GM12801 (cell line): ENCODE data around the gene DHRS3.

Source experiments
- CTCF ChIP-seq: IDR thresholded peaks from one replicate; pipeline ENCODE4 v1.5.1; 2011; ENCODE audit warnings: control low read depth; ENCODE audit not compliant: insufficient read length; ENCODE audit errors: extremely low read depth

DHRS3 gene

GRCh38 chr1:12657060-12657884, 39.3 kb upstream of the DHRS3 start:
- no peak for TF ChIP-seq CTCF

GRCh38 chr1:12656575-12656974, 38.6 kb upstream of the DHRS3 start:
- TF ChIP-seq CTCF, result no peak

GRCh38 chr1:12654657-12655056, 36.6 kb upstream of the DHRS3 start:
- TF ChIP-seq CTCF, result no peak

- TF ChIP-seq CTCF, result no peak
Measured at GRCh38 chr1:12654004-12654567, 36.1 kb upstream of the DHRS3 start.

- TF ChIP-seq CTCF, result no peak
Measured at GRCh38 chr1:12649971-12650421, 32.0 kb upstream of the DHRS3 start.

GRCh38 chr1:12648741-12649140, 30.7 kb upstream of the DHRS3 start:
- TF ChIP-seq CTCF, result no peak

- no peak for TF ChIP-seq CTCF
Measured at GRCh38 chr1:12644829-12645228, 26.8 kb upstream of the DHRS3 start.
